Stimulated activated CD4-positive, alpha-beta T cell treated with anti-CD3 and anti-CD28 coated beads, Interleukin-12 subunit alpha, Interleukin-12 subunit beta, amount 100 ng/mL, for 4 hours (primary cell): ENCODE results near the gene CRYBG1.
"Not testable (repeated sequence)": the region's sequence is repeated elsewhere in the genome, so short reads cannot be mapped to it uniquely, and the experiment has no call there.

Source experiments
- DNase-seq: peaks from one replicate; pipeline ENCODE4 v3.0.0-alpha.2; 2020

The CRYBG1 gene

GRCh38 chr6:106558364-106558763 lies 197.8 kb downstream of the CRYBG1 start:
- DNase-seq: no peak

GRCh38 chr6:106559659-106560058 lies 199.1 kb downstream of the CRYBG1 start:
- DNase-seq: not testable (repeated sequence)

- DNase-seq: no peak
Observed at GRCh38 chr6:106560996-106561685, 200.6 kb downstream of the CRYBG1 start.

- DNase-seq: no peak
Observed at GRCh38 chr6:106561686-106562405, 201.3 kb downstream of the CRYBG1 start.

- no peak for DNase-seq
Observed at GRCh38 chr6:106563614-106564013, 203.1 kb downstream of the CRYBG1 start.

GRCh38 chr6:106564476-106564875 lies 204.0 kb downstream of the CRYBG1 start:
- DNase-seq: no peak

GRCh38 chr6:106568530-106568929 lies 208.0 kb downstream of the CRYBG1 start:
- DNase-seq: no peak

- DNase-seq: no peak
Observed at GRCh38 chr6:106569428-106569827, 208.9 kb downstream of the CRYBG1 start.

- DNase-seq: no peak
Observed at GRCh38 chr6:106572436-106572835, 211.9 kb downstream of the CRYBG1 start.

GRCh38 chr6:106572875-106573585 lies 212.5 kb downstream of the CRYBG1 start:
- no peak for DNase-seq

- DNase-seq: no peak
Observed at GRCh38 chr6:106574741-106575458, 214.4 kb downstream of the CRYBG1 start.

- no peak for DNase-seq
Observed at GRCh38 chr6:106579281-106579680, 218.8 kb downstream of the CRYBG1 start.

- no peak for DNase-seq
Observed at GRCh38 chr6:106581468-106581867, 221.0 kb downstream of the CRYBG1 start.

- no peak for DNase-seq
Observed at GRCh38 chr6:106586815-106587415, 226.4 kb downstream of the CRYBG1 start.

GRCh38 chr6:106588937-106589336 lies 228.4 kb downstream of the CRYBG1 start:
- DNase-seq: not testable (repeated sequence)

GRCh38 chr6:106591111-106591825 lies 230.8 kb downstream of the CRYBG1 start:
- DNase-seq: no peak

GRCh38 chr6:106599440-106599839 lies 238.9 kb downstream of the CRYBG1 start:
- no peak for DNase-seq

GRCh38 chr6:106600329-106600728 lies 239.8 kb downstream of the CRYBG1 start:
- DNase-seq: no peak

- DNase-seq: no peak
Observed at GRCh38 chr6:106608080-106608668, 247.7 kb downstream of the CRYBG1 start.

GRCh38 chr6:106609699-106610098 lies 249.2 kb downstream of the CRYBG1 start:
- DNase-seq: no peak

- no peak for DNase-seq
Observed at GRCh38 chr6:106611030-106611429, 250.5 kb downstream of the CRYBG1 start.
